GM10266 (cell line): ENCODE measurements around the gene CSNK1G2.

Experiments used
- DNase-seq: peaks from one replicate; pipeline ENCODE4 v3.0.0; 2012; ENCODE audit errors: extremely low spot score
- CTCF ChIP-seq: IDR thresholded peaks from 2 replicates; pipeline ENCODE4 v1.5.1; 2012; ENCODE audit warnings: mild to moderate bottlenecking, low read depth; ENCODE audit not compliant: control insufficient read depth, insufficient read depth; ENCODE audit errors: missing control alignments

CSNK1G2 gene

DNA sequence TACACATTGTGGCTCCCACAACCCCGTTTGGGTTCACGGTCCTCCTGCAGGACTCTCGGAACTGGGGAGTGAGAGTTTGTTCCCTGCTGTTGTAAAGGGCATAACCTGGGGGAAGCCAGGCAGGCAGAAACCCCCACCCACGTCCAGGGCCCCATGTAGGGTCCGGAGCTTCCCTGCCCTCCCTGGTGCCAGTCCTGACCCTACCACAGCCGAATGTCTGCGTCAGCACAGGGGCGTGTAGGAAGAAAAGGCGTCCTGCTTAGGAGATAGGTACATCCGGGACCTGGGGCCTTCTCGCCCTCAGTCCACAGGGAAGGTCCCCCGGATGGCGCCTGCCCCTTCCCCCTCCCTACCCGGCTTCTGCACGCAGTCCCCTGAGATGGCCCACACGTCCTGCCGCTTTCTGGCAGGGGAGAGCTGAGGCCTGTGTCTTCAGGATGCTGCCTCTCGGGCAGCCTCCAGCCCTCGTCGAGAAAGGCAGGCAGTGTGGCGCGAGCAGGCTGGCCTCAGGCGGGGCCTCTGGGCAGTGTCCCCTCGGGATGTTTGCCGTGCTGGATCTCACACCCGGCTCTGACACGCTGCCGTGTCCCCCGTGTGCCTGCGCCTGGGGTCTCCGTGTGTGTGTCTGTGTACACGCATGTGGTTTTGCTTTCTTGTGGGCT lies 19.1 kb downstream of the CSNK1G2 start:
- TF ChIP-seq CTCF: no peak
- DNase-seq: no peak

- TF ChIP-seq CTCF: no peak
- DNase-seq: no peak
Observed at GRCh38 chr19:1961000-1961883, 20.3 kb downstream of the CSNK1G2 start.

DNA sequence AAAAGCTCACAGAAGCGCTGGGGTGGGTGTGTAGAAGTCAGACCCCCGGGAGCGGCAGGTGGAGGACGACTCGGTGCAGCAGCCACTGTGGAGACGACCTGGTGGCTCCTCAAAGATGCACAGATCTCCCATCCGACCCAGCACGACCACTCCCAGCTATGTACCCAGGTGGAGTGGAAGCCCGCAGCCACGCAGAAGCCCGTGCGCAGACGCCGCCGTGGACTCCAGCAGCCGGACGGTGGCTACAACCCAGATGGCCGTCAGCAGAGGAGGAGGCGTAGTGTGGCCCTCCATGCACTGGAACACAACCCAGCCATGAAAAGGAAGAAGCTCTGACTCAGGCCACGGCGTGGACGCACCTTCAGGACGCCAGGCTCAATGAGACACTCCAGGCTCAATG lies 21.7 kb downstream of the CSNK1G2 start:
- DNase-seq: no peak
- TF ChIP-seq CTCF: no peak

- no peak for TF ChIP-seq CTCF
- no peak for DNase-seq
Observed at GRCh38 chr19:1967087-1967608, 26.2 kb downstream of the CSNK1G2 start.

DNA sequence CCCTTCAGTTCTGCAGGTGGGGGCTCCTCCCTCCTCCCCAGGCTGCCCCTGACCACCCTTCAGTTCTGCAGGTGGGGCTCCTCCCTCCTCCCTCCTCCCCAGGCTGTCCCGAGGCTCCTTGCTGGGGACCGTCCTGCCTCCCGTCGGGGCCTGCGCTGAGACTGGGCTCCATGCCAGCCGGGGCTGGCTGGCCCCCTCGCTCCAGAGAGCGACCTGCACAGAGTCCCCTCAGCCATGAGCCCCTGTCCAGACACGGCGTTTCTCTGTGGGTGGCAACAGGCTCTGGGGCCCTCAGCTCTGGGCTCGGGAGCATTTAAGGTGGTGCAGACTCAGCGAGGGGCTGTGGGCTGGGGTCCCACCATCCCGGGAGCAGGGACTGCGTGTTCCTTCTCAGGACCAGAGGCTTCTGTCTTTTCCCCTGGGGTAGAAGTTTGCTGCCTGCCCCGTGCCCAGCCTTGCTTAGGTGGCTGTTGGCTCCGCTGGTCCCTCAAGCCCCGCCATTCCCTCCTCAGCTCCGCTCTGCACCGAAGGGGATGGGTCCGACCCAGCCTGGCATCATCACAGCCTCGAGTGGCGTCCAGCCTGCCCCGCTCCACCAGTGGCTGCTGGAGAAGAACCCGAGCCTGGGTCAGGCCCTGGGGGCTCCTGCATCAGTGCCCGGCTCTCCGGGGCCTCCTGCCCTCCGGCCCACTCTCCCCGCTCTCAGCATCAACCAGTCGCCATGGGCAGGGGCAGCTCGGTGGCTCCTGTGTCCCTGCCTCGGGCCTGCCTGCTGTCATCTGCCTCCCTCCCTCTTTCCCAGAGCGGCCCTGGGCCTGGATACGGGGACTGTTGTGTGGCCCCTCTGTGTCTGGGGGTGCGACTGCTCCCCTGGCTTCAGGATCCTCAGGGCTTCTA lies 27.6 kb downstream of the CSNK1G2 start:
- DNase-seq: no peak
- TF ChIP-seq CTCF: no peak

DNA sequence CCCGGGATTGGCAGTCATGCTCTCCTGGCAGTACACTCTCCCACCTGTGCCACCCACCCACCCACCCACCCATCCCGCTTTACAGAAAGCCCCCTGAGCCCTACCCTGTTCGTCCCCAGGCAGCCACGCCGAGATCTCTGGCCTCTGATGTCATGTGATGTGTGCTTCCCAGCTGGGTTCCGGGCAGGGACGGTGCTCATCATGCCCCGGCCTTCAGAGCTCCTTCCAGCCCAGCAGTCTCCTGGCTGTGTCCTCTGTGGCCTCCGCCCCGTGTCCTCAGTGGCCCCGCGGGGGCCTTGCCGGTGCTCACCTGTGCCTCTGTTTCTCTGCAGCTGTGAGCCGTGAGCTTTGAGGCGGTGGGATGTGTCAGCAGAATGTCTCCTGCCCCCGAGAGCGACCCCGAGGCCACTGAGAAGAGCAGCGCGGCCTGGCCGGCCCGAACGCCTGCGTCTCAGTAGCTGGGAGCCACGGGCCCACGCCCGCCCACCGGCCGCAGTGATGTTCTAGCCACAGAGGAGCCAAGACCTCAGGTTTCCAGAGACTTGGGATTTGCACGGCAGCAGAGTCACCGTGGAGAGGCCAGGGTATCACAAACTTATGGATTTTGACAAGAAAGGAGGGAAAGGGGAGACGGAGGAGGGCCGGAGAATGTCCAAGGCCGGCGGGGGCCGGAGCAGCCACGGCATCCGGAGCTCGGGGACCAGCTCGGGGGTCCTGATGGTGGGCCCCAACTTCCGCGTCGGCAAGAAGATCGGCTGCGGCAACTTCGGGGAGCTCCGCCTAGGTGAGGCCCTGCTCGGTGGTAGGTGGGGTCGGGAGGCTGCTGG lies 28.4 kb downstream of the CSNK1G2 start:
- no peak for TF ChIP-seq CTCF
- no peak for DNase-seq
